WTC11 (cell line): ENCODE measurements around the gene RNF150. TPM values are rescaled to one million over a fixed set of nuclear protein-coding genes. Genes with fewer than 3 reads are reported as not detected.

Source experiments
- ATAC-seq: fragments of 200-7000 bp; cut with Tn5 transposase; 2 replicates; pipeline ENCODE4 v1.10.0; 2021; ENCODE audit warnings: mild to moderate bottlenecking, moderate library complexity
- CTCF ChIA-PET: fragments of 300-600 bp; sonication (Branson Sonifier 250); formaldehyde crosslinking; loops from one replicate; lab custom pipeline; 2021; ENCODE audit warnings: antibody characterized with exemption; lab: Charles Lee
- POLR2A ChIA-PET: fragments of 350-600 bp; sonication (Branson Sonifier 250); formaldehyde crosslinking; loops from one replicate; lab custom pipeline; 2021; ENCODE audit warnings: antibody characterized with exemption; lab: Charles Lee
- DNase-seq: peaks from one replicate; pipeline ENCODE4 v3.0.0; 2021; ENCODE audit warnings: low spot score
- H3K27ac Mint-ChIP-seq: 2 replicates; pipeline ENCODE4 v1.8.0; 2021; ENCODE audit warnings: mixed read lengths
- H3K27me3 Mint-ChIP-seq: 2 replicates; pipeline ENCODE4 v1.8.0; 2021; ENCODE audit warnings: low read depth, mild to moderate bottlenecking, moderate library complexity, mixed read lengths
- H3K36me3 Mint-ChIP-seq: 2 replicates; pipeline ENCODE4 v1.8.0; 2021; ENCODE audit warnings: mixed read lengths
- H3K4me1 Mint-ChIP-seq: 2 replicates; pipeline ENCODE4 v1.8.0; 2022; ENCODE audit warnings: mixed read lengths
- H3K4me3 Mint-ChIP-seq: 2 replicates; pipeline ENCODE4 v1.8.0; 2021; ENCODE audit warnings: mild to moderate bottlenecking, moderate library complexity, mixed read lengths
- H3K9me3 Mint-ChIP-seq: 2 replicates; pipeline ENCODE4 v1.8.0; 2021; ENCODE audit warnings: mixed read lengths
- AFF4 ChIP-seq: sonication (generic); formaldehyde crosslinking; IDR thresholded peaks from 2 replicates; pipeline ENCODE4 v1.8.1; 2023; ENCODE audit warnings: mild to moderate bottlenecking, missing genetic modification reagents, borderline replicate concordance
- ATF1 ChIP-seq: sonication (generic); formaldehyde crosslinking; IDR thresholded peaks from 2 replicates; pipeline ENCODE4 v1.8.1; 2023; ENCODE audit warnings: mild to moderate bottlenecking, moderate library complexity, missing genetic modification reagents
- ATF3 ChIP-seq: sonication (generic); formaldehyde crosslinking; conservative IDR thresholded peaks from 2 replicates; pipeline ENCODE4 v1.8.1; 2022; ENCODE audit warnings: mild to moderate bottlenecking, missing genetic modification reagents
- CREB1 ChIP-seq: sonication (generic); formaldehyde crosslinking; IDR thresholded peaks from 2 replicates; pipeline ENCODE4 v1.8.0; 2023; ENCODE audit warnings: mild to moderate bottlenecking, missing genetic modification reagents
- E2F1 ChIP-seq: sonication (generic); formaldehyde crosslinking; IDR thresholded peaks from 2 replicates; pipeline ENCODE4 v1.8.0; 2022; ENCODE audit warnings: mild to moderate bottlenecking, missing genetic modification reagents
- ELF4 ChIP-seq: sonication (generic); formaldehyde crosslinking; IDR thresholded peaks from 2 replicates; pipeline ENCODE4 v1.8.1; 2022; ENCODE audit warnings: low read depth, mild to moderate bottlenecking, moderate library complexity, missing genetic modification reagents
- ETV6 ChIP-seq: sonication (generic); formaldehyde crosslinking; IDR thresholded peaks from 2 replicates; pipeline ENCODE4 v1.8.1; 2022; ENCODE audit warnings: mild to moderate bottlenecking, missing genetic modification reagents
- FOXP4 ChIP-seq: sonication (generic); formaldehyde crosslinking; IDR thresholded peaks from 2 replicates; pipeline ENCODE4 v1.8.0; 2022; ENCODE audit warnings: mild to moderate bottlenecking, missing genetic modification reagents
- JUN ChIP-seq: sonication (generic); formaldehyde crosslinking; IDR thresholded peaks from 2 replicates; pipeline ENCODE4 v1.8.0; 2023; ENCODE audit warnings: mild to moderate bottlenecking, missing genetic modification reagents
- KAT7 ChIP-seq: sonication (generic); formaldehyde crosslinking; IDR thresholded peaks from 2 replicates; pipeline ENCODE4 v1.8.1; 2023; ENCODE audit warnings: missing genetic modification reagents, mild to moderate bottlenecking, borderline replicate concordance
- MXD4 ChIP-seq: fragments of 250-450 bp; sonication (Bioruptor Pico); IDR thresholded peaks from 2 replicates; pipeline ENCODE4 v1.8.0; 2021; ENCODE audit warnings: mild to moderate bottlenecking, moderate library complexity, borderline replicate concordance
- NR2C2 ChIP-seq: sonication (generic); formaldehyde crosslinking; IDR thresholded peaks from 2 replicates; pipeline ENCODE4 v1.8.0; 2022; ENCODE audit warnings: mild to moderate bottlenecking, missing genetic modification reagents
- PRRX2 ChIP-seq: fragments of 250-450 bp; sonication (Bioruptor Pico); IDR thresholded peaks from 2 replicates; pipeline ENCODE4 v1.8.0; 2021; ENCODE audit warnings: mild to moderate bottlenecking
- SMAD4 ChIP-seq: sonication (generic); formaldehyde crosslinking; IDR thresholded peaks from 2 replicates; pipeline ENCODE4 v1.8.0; 2022; ENCODE audit warnings: mild to moderate bottlenecking, missing genetic modification reagents
- SP1 ChIP-seq: sonication (generic); formaldehyde crosslinking; conservative IDR thresholded peaks from 2 replicates; pipeline ENCODE4 v1.8.1; 2022; ENCODE audit warnings: missing genetic modification reagents
- ZBTB43 ChIP-seq: sonication (generic); formaldehyde crosslinking; IDR thresholded peaks from 2 replicates; pipeline ENCODE4 v1.8.1; 2023; ENCODE audit warnings: mild to moderate bottlenecking, missing genetic modification reagents
- ZMAT4 ChIP-seq: fragments of 250-450 bp; sonication (Bioruptor Pico); IDR thresholded peaks from 2 replicates; pipeline ENCODE4 v1.9.0; 2021; ENCODE audit warnings: mild to moderate bottlenecking
- ZNF121 ChIP-seq: sonication (generic); formaldehyde crosslinking; IDR thresholded peaks from 2 replicates; pipeline ENCODE4 v1.8.0; 2023; ENCODE audit warnings: missing genetic modification reagents
- ZNF671 ChIP-seq: fragments of 250-450 bp; sonication (Bioruptor Pico); IDR thresholded peaks from 2 replicates; pipeline ENCODE4 v1.8.0; 2021; ENCODE audit warnings: mild to moderate bottlenecking
- total RNA-seq: library from RNA; stranded (reverse); gene quantifications from 3 replicates; pipeline ENCODE4 v1.2.3, GENCODE V29; 2021

Gene RNF150
- total RNA-seq, 1 experiment from 2014 or later, result 5.9 TPM

GRCh38 chr4:140944199-140944515 lies 189.1 kb downstream of the RNF150 start (continued):
- TF ChIP-seq ATF1 (CRISPR knock-in tag) (no peak), ETV6 (CRISPR knock-in tag) (no peak), MXD4 (CRISPR knock-in tag) (no peak)

GRCh38 chr4:140943486-140944198 lies 189.6 kb downstream of the RNF150 start:
- POLR2A ChIA-PET, result no interaction called here
- H3K27ac Mint-ChIP-seq, result no peak overlapping the region

GRCh38 chr4:140940589-140940988 lies 192.7 kb downstream of the RNF150 start:
- Mint-ChIP-seq H3K36me3 (no peaks in the 10 kb centered on the region), H3K4me1 (no peaks in the 10 kb centered on the region), H3K4me3 (no peak overlapping the region), H3K27ac (no peak overlapping the region), H3K27me3 (no peaks in the 10 kb centered on the region), H3K9me3 (no peaks in the 10 kb centered on the region)
- no peak for TF ChIP-seq PRRX2
- TF ChIP-seq FOXP4 (CRISPR knock-in tag), result no peak
- TF ChIP-seq ATF3 (CRISPR knock-in tag), result no peak
- TF ChIP-seq ZNF671, result no peak
- no peak for TF ChIP-seq SMAD4 (CRISPR knock-in tag)
- TF ChIP-seq SP1 (CRISPR knock-in tag), result no peak
- TF ChIP-seq ZNF121 (CRISPR knock-in tag), result no peak
- no peak for TF ChIP-seq CREB1
- TF ChIP-seq JUN (CRISPR knock-in tag), result no peak
- no peak for TF ChIP-seq ELF4 (CRISPR knock-in tag)
- TF ChIP-seq E2F1, result no peak
- TF ChIP-seq NR2C2, result no peak
- TF ChIP-seq ZBTB43 (CRISPR knock-in tag), result no peak
- TF ChIP-seq AFF4 (CRISPR knock-in tag), result no peak
- no peak for TF ChIP-seq KAT7 (CRISPR knock-in tag)
- no peak for ATAC-seq
- POLR2A ChIA-PET, result no interaction called here
- CTCF ChIA-PET, result no interaction called here
- DNase-seq, result no peak

More at GRCh38 chr4:140943486-140944198, 189.6 kb downstream of the RNF150 start:
- Mint-ChIP-seq H3K36me3 (no peaks in the 10 kb centered on the region), H3K27me3 (no peaks in the 10 kb centered on the region), H3K4me1 (no peaks in the 10 kb centered on the region), H3K4me3 (no peak overlapping the region), H3K9me3 (no peaks in the 10 kb centered on the region)
- no peak for DNase-seq
- ATAC-seq, result no peak
- CTCF ChIA-PET, result no interaction called here
- no peak for TF ChIP-seq ZMAT4
